Measurements from ENCODE around the gene INF2.

INF2 gene

DNA sequence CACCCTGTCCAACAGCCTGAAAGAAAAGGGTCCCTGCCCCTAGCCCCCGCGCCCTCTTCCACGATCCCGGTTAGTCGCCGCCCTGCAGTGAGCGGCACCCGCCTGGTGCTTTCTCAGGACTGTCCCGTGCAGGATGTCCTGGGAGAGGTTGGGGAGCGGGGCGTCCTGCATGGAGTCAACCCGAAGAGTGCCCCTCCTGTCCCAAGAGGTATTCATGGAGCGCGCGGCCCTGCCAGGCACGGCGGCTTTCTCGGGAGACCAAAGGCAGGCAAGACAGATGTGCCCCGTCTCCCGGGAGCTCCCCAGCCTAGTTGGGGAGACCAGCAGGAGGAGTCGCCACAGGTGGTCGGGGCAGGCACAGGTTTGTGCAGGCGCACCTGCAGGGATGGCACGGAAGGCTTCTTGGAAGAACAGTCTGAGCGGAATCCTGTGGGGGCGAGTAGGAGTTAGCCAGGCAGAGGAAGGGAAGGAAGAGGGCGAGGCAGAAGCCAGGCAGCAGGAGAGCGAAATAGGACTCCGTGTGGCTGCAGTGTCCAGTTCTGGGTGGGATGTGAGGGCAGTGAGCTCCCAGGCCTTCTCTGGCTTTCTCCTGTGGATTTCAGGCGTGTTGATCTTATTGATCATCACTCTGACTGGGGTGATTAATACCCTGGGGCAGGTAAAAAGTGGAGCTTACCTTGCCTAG, 64.3 kb downstream of the INF2 start:
- TF ChIP-seq, protein P1, sequence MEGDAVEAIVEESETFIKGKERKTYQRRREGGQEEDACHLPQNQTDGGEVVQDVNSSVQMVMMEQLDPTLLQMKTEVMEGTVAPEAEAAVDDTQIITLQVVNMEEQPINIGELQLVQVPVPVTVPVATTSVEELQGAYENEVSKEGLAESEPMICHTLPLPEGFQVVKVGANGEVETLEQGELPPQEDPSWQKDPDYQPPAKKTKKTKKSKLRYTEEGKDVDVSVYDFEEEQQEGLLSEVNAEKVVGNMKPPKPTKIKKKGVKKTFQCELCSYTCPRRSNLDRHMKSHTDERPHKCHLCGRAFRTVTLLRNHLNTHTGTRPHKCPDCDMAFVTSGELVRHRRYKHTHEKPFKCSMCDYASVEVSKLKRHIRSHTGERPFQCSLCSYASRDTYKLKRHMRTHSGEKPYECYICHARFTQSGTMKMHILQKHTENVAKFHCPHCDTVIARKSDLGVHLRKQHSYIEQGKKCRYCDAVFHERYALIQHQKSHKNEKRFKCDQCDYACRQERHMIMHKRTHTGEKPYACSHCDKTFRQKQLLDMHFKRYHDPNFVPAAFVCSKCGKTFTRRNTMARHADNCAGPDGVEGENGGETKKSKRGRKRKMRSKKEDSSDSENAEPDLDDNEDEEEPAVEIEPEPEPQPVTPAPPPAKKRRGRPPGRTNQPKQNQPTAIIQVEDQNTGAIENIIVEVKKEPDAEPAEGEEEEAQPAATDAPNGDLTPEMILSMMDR (conservative IDR thresholded peaks at IDR 0.05; ENCODE audit: low read depth, low read length), result no peak
- no peak for DNase-seq (ENCODE audit: low read depth)
- peak overlapping the region; percentile 90 for H3K4me3 ChIP-seq (ENCODE audit: low read length)

DNA sequence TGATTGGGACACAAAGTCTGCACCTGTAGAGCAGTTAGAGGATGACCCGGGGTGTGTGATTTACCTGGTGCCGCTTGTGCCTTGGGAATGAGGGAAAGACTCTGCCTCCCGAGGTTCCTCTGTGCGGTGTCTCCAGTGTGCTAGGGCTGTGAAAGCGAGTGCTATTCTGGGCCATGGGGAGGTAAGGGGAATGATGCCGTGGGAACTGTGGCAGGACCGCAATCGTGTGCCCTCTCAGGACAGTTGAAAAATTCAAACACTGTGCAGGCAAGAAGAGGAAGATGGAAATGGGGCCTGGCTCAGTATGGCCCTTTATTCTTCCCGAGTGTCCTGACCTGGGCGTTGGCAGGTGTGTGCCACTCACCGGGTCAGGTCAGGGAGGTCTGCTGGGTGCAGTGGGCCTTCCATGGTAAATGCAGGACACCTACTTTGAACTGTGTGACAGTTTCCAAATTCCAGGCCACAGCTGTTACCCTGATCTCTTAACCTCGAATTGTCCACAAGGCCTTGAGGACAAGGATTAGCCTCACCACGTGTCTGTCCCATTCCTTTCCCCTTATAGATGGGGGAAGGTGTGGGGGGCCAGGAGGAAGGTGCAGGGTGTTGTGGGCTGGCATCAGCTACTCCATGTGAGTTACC, 64.9 kb downstream of the INF2 start:
- TF ChIP-seq, protein P1 (conservative IDR thresholded peaks at IDR 0.05; ENCODE audit: low read depth, low read length), result no peak
- H3K4me3 ChIP-seq (ENCODE audit: low read length), result peak overlapping the region; percentile 90
- no peak for DNase-seq (ENCODE audit: low read depth)

DNA sequence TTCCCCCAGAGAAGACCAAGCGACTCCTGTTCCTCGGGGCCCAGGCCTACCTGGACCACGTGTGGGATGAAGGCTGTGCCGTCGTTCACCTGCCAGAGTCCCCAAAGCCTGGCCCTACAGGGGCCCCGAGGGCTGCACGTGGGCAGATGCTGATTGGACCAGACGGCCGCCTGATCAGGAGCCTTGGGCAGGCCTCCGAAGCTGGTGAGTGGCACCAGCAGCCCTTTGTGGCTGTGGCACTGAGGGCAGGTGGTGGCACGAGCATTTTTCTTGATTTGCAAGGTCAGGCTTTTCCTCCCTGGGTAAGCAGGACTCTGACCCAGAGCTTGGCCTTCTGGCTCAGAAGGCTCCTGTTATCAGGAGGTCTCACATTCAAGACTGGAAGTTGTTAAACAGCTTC, 66.2 kb downstream of the INF2 start:
- H3K4me3 ChIP-seq (ENCODE audit: low read length), result no peak overlapping the region
- no peak for DNase-seq (ENCODE audit: low read depth)
- TF ChIP-seq, protein P1 (conservative IDR thresholded peaks at IDR 0.05; ENCODE audit: low read depth, low read length), result no peak

DNA sequence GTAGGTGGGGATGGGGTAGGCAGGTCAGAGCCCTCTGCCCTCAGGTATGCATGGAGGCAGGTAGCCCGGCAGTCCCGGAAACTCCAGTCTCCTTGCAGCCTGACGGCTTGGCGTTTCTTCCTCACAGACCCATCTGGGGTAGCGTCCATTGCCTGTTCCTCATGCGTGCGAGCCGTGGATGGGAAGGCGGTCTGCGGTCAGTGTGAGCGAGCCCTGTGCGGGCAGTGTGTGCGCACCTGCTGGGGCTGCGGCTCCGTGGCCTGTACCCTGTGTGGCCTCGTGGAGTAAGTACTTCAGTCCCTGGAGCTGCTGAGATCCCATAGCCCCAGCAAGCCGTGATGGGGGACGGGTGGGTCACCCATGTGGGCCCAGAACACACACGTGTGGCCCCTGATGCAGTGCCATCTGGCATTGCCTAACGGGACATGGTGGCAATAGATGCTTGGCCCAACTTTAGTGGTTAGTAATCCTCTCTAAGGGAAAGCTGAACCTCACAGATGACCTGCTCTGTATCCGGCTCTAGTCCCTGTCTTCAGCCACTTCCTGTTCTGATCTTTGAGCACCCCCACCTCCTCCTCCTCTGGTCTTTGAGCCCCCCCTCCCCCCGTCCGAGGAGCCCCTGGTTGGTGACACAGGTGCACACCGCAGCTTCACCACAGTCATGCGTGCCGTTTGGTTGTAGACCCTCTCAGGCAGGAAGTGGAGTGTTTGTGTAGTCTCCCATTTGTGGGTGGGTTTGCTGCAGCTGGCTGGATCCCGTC, 67.2 kb downstream of the INF2 start:
- no peak for DNase-seq (ENCODE audit: low read depth)
- no peak overlapping the region for H3K4me3 ChIP-seq (ENCODE audit: low read length)
- TF ChIP-seq, protein P1 (conservative IDR thresholded peaks at IDR 0.05; ENCODE audit: low read depth, low read length), result no peak

DNA sequence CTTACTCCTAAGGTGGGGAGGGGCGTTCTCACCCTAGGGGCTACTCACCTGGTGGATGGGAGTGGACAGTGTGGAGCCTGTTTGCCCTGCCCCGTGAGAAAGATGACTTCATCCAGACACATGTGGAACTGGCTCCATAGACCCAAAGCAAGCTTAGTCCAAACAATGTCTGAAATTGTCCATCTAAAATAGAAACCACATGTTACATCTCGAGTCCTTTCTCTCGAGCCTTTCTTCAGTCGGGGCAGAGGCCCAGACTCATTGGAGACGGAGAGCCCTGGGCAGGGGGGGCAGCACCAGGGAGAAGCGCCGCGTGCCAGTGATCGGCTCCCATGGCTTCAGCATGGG, 67.8 kb downstream of the INF2 start:
- no peak for DNase-seq (ENCODE audit: low read depth)
- no peak overlapping the region for H3K4me3 ChIP-seq (ENCODE audit: low read length)
- TF ChIP-seq, protein P1 (conservative IDR thresholded peaks at IDR 0.05; ENCODE audit: low read depth, low read length), result no peak

DNA sequence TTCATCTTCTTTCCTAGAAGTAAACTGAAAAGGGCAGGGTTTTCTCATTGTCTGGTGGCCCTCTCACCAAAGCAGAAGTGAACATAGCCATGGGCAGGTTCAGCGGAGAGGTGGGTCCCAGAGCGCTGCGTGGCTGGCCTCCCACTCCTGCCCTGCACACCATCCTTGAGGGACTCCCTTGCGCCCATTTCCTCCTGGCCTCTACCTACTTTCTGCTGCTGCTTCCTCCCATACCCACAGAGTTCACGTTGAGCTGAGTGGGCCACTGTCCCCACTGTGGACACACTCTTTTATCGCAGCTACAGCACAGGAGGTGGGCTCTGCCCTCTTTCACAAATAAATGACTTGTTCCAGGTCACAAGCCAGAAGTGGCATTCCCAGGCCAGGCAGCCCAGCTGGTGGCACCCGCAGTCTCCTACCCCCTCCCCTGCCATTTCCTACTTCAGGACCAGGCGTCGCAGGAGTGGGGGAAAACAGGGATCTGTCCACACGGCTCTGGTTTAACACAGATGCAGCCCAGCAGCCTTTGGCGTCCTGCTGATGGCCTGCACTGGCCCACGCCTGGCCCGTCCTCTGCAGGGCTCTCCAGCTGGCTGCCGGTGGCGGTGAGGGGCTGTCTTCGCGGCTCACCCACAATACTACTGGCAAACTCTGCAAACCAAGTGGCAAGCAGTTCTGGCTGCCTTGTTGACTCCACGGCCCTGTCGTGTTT, 68.4 kb downstream of the INF2 start:
- DNase-seq (ENCODE audit: low read depth), result no peak
- no peak overlapping the region for H3K4me3 ChIP-seq (ENCODE audit: low read length)
- TF ChIP-seq, protein P1 (conservative IDR thresholded peaks at IDR 0.05; ENCODE audit: low read depth, low read length), result no peak

All from retinal pigment epithelial cell (primary cell).